Karpas-422 (cell line): ENCODE data around the gene TIE1. TPM values are rescaled to one million over a fixed set of nuclear protein-coding genes. Genes with fewer than 3 reads are reported as not detected.
"Not testable (repeated sequence)": the region's sequence is repeated elsewhere in the genome, so short reads cannot be mapped to it uniquely, and the experiment has no call there.

Experiments
- DNase-seq: peaks from one replicate; pipeline ENCODE4 v3.0.0-alpha.2; 2015
- H2AFZ ChIP-seq: fragments of 200-600 bp; sonication (generic); 2 replicates; pipeline ENCODE4 v1.6.1; 2014; ENCODE audit warnings: antibody characterized with exemption, low read length, mixed read lengths
- H3K27ac ChIP-seq: fragments of 200-600 bp; sonication (generic); 2 replicates; pipeline ENCODE4 v1.5.1; 2014; ENCODE audit warnings: mild to moderate bottlenecking, low read length, moderate library complexity
- H3K27me3 ChIP-seq: fragments of 200-600 bp; sonication (generic); 2 replicates; pipeline ENCODE4 v1.6.1; 2014; ENCODE audit warnings: low read length, mixed read lengths
- H3K36me3 ChIP-seq: fragments of 200-600 bp; sonication (generic); 2 replicates; pipeline ENCODE4 v1.6.1; 2014; ENCODE audit warnings: low read length, mixed read lengths; ENCODE audit not compliant: insufficient read depth
- H3K4me1 ChIP-seq: fragments of 200-600 bp; sonication (generic); 2 replicates; pipeline ENCODE4 v1.6.1; 2014; ENCODE audit warnings: mild to moderate bottlenecking, low read length, mixed read lengths
- H3K4me2 ChIP-seq: fragments of 200-600 bp; sonication (generic); 2 replicates; pipeline ENCODE4 v1.6.1; 2014; ENCODE audit warnings: low read length, low read depth, mild to moderate bottlenecking; ENCODE audit not compliant: poor library complexity, severe bottlenecking
- H3K4me3 ChIP-seq: fragments of 200-600 bp; sonication (generic); 2 replicates; pipeline ENCODE4 v1.5.1; 2014; ENCODE audit warnings: mild to moderate bottlenecking, antibody characterized with exemption, low read length, mixed read lengths
- H3K79me2 ChIP-seq: fragments of 200-600 bp; sonication (generic); 2 replicates; pipeline ENCODE4 v1.6.1; 2014; ENCODE audit warnings: mild to moderate bottlenecking, low read length, mixed read lengths
- H3K9ac ChIP-seq: fragments of 200-600 bp; sonication (generic); 2 replicates; pipeline ENCODE4 v1.6.0; 2014; ENCODE audit warnings: low read length
- H3K9me2 ChIP-seq: fragments of 200-600 bp; sonication (generic), shearing (Covaris generic); replicated peaks from 2 replicates; pipeline ENCODE4 v1.6.0; 2014; ENCODE audit warnings: mild to moderate bottlenecking, low read length, moderate library complexity; ENCODE audit not compliant: insufficient read depth
- H3K9me3 ChIP-seq: fragments of 300-700, 200-600 bp; sonication (generic); 2 replicates; pipeline ENCODE4 v1.6.1; 2014; ENCODE audit warnings: low read length, mixed read lengths
- H4K20me1 ChIP-seq: fragments of 200-600 bp; sonication (generic); 2 replicates; pipeline ENCODE4 v1.6.1; 2014; ENCODE audit warnings: mild to moderate bottlenecking, antibody characterized with exemption, low read length, low read depth; ENCODE audit not compliant: insufficient read depth
- total RNA-seq: library from RNA; depleted of rRNA; stranded (reverse); fragments of >200 nt; shearing (Covaris generic); gene quantifications from 2 replicates; pipeline ENCODE4 v1.2.3, GENCODE V29; 2014; ENCODE audit warnings: low replicate concordance

TIE1 gene
- total RNA-seq, 1 experiment from 2014 or later: not detected

DNA sequence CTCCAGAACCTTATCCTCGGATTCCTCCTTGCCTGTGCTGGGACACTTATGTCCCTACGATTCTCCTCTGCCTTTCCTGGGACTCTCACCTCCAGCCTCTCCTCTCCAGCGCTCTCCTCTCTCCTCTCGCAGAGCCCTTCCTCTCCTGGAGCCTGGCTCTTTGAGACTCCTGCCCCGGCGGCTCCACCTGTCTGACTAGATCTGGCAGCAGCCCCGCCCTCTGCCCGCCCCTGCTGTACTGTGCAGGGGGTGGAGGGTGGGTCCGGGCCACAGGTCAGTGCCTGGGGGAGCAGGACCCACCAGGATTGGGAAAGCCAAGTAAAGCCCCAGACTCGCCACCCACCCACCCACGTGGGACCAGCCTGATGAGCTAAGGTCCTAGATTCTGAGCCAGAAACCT is 65.4 kb downstream of the TIE1 start:
- Histone ChIP-seq H3K36me3 (peaks cover 25% of the 10 kb centered on the region), H2AFZ (no peak overlapping the region), H3K27me3 (no peaks in the 10 kb centered on the region), H3K27ac (peak overlapping the region; percentile 92), H3K9ac (peak overlapping the region; percentile 99), H3K4me1 (peaks cover 32% of the 10 kb centered on the region), H3K4me3 (peak overlapping the region; percentile 94), H3K9me3 (no peaks in the 10 kb centered on the region), H4K20me1 (no peaks in the 10 kb centered on the region; the same call in 1 of the 2 replicates), H3K9me2 (no peaks in the 10 kb centered on the region), H3K79me2 (peaks cover 35% of the 10 kb centered on the region), H3K4me2 (peak overlapping the region; percentile 95)
- peak; percentile 69 for DNase-seq

DNA sequence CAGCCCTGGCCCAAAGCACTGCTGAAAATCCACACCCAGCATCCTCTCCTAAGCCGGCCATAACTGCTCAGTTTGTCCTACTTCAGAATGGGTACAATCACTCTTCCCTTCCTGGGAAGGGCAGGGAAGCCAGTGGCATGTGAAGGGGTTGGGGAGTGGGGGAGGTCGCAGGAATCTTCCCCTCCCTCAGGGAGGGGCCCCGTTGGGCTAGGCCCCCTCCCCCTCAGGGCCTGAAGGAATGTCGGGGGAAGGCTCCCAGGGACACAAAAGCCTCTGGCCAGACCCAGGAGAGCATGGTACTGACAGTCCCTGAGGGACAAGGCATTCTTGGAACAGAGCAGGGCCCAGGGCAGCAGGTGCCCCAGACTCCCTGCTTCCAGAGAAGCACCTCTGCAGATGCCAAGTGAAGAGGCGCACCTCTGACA is 65.8 kb downstream of the TIE1 start:
- H3K9me3 ChIP-seq: no peaks in the 10 kb centered on the region
- H3K9ac ChIP-seq: peak overlapping the region; percentile 99
- no peaks in the 10 kb centered on the region for H3K9me2 ChIP-seq
- peaks cover 31% of the 10 kb centered on the region for H3K79me2 ChIP-seq
- H3K27me3 ChIP-seq: no peaks in the 10 kb centered on the region
- no peak overlapping the region for H2AFZ ChIP-seq
- no peaks in the 10 kb centered on the region; the same call in 1 of the 2 replicates for H4K20me1 ChIP-seq
- peak overlapping the region; percentile 95 for H3K4me2 ChIP-seq
- peaks cover 27% of the 10 kb centered on the region for H3K4me1 ChIP-seq
- peak overlapping the region; percentile 94 for H3K4me3 ChIP-seq
- peaks cover 21% of the 10 kb centered on the region for H3K36me3 ChIP-seq
- H3K27ac ChIP-seq: peak overlapping the region; percentile 92
- no peak for DNase-seq

DNA sequence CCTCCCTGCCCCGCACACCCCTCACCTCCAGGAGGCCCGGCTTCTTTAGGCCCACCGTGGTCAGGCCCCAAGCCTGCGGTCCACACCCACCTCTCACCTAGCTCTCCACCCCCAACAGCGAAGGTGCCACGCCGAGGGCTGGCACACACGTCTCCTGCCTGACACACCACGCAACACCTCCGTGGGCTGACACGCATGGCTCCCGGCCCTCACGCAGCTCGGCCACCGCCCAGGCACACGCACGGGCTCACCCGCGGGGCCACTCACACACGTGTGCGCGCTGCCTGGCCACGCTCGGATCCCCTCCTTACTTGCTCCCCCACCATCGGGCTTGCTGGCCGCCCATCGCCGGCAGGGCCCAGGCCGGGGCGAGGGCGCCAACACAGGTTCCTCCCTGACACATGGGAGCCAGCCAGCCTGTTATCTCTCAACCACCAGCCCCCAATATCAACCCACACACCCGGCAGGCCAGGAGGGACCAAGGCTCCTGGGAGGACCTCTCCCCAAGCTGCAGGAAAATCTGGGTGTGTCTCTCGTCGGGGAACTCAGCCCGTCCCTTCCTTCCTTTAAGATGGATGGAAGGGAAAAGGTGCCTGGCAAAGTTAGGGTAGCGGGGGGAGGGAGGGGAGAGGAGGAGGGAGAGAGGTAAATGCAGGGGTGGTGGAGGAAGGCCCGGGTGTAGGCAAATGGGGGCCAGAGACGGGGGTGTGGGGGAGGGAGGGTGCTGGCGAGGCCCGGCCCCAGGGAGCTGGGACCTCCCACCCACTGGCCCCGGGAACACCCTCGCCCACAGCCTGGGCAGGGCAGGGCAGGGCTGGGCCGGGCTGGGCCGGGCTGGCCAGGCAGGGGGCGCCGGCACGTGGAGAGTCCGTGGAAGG is 66.5 kb downstream of the TIE1 start:
- Histone ChIP-seq H3K36me3 (peaks cover 14% of the 10 kb centered on the region), H3K4me3 (peak overlapping the region; percentile 94), H3K27ac (peak overlapping the region; percentile 92), H3K9ac (peak overlapping the region; percentile 99), H3K4me2 (peak overlapping the region; percentile 95), H4K20me1 (no peaks in the 10 kb centered on the region; the same call in 1 of the 2 replicates), H3K4me1 (peaks cover 24% of the 10 kb centered on the region), H3K79me2 (peaks cover 31% of the 10 kb centered on the region), H3K9me3 (no peaks in the 10 kb centered on the region), H2AFZ (no peak overlapping the region; the same call in 1 of the 2 replicates), H3K27me3 (no peaks in the 10 kb centered on the region), H3K9me2 (no peaks in the 10 kb centered on the region)
- DNase-seq: peak; percentile 91

DNA sequence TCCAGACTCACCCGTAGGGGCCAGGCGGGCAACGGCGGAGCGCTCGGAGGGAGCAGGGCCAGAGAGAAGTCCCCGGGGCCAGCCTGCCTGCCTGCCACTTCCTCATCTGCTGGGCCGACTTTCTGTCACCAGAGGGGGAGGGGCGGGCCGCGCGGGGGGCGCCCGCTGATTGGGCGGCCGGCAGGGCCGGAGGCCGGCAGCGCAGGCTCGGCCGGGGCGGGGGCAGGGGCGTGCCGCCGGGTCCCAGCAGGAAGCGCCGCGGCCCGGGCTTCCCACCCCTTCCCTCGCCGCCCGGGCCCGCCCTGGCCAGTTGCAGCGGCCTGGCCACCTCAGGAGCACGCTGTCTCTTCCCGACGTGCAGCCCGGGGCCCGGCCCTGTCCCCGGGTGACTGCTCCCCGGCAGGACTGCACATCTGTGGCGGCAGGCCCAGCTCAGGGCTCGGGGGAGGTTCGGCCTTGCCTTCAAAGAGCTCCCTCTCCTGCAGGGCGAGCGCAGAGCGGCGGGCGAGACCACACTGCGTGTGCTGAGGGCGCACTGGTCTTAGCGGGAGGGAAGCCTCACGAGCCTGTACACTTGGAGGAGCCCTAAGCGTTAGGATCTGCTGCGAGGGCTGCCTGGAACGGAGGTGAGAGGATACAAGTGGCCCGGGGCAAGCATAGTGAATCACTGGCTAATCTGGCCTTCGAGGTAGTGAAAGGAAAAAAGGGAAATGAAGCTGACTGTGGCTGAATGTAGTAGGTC is 67.3 kb downstream of the TIE1 start, which contains the start of gene ELOVL1:
Gene ELOVL1, minus strand, starts transcription at position 108 of the 742 bp plus-strand sequence. CDS start 2,402 bp downstream, outside the sequence.
- peaks cover 31% of the 10 kb centered on the region for H3K79me2 ChIP-seq
- H3K9ac ChIP-seq: peak within 1 kb of the TSS; percentile 99
- no peaks in the 10 kb centered on the region; the same call in 1 of the 2 replicates for H4K20me1 ChIP-seq
- peak within 1 kb of the TSS; percentile 52; the same call in 1 of the 2 replicates for H2AFZ ChIP-seq
- H3K27ac ChIP-seq: peak within 1 kb of the TSS; percentile 92
- H3K9me3 ChIP-seq: no peaks in the 10 kb centered on the region
- peak within 1 kb of the TSS; percentile 95 for H3K4me2 ChIP-seq
- H3K4me1 ChIP-seq: peaks cover 24% of the 10 kb centered on the region
- H3K4me3 ChIP-seq: peak within 1 kb of the TSS; percentile 94
- no peaks in the 10 kb centered on the region for H3K27me3 ChIP-seq
- H3K9me2 ChIP-seq: no peaks in the 10 kb centered on the region
- peak; percentile 97 for DNase-seq
- H3K36me3 ChIP-seq: peaks cover 14% of the 10 kb centered on the region

DNA sequence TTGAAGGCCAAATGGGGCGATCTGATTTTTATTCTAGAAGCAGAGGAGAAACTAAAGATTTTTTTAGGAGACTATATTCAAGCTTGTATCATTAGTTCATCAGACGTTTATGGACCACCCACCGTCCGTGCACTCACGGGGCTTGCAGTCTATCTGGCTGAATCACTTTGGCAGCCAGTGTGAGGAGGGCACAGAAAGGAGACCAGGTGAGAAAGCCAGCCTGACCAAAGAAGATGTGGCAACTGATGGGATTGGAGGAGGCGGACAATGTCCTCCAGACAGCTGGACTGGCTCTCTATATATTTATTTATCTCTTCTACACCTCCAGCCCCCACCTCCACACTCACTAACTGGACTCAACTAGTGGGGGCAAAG is 67.9 kb downstream of the TIE1 start:
- H3K9me3 ChIP-seq: no peaks in the 10 kb centered on the region
- no peaks in the 10 kb centered on the region for H3K9me2 ChIP-seq
- peak overlapping the region; percentile 82 for H3K4me2 ChIP-seq
- peak overlapping the region; percentile 99 for H3K9ac ChIP-seq
- peaks cover 31% of the 10 kb centered on the region for H3K79me2 ChIP-seq
- H3K27me3 ChIP-seq: no peaks in the 10 kb centered on the region
- no peak overlapping the region for H2AFZ ChIP-seq
- peaks cover 14% of the 10 kb centered on the region for H3K36me3 ChIP-seq
- H3K27ac ChIP-seq: peak overlapping the region; percentile 92
- no peaks in the 10 kb centered on the region; the same call in 1 of the 2 replicates for H4K20me1 ChIP-seq
- peaks cover 24% of the 10 kb centered on the region for H3K4me1 ChIP-seq
- H3K4me3 ChIP-seq: peak overlapping the region; percentile 94
- DNase-seq: no peak

DNA sequence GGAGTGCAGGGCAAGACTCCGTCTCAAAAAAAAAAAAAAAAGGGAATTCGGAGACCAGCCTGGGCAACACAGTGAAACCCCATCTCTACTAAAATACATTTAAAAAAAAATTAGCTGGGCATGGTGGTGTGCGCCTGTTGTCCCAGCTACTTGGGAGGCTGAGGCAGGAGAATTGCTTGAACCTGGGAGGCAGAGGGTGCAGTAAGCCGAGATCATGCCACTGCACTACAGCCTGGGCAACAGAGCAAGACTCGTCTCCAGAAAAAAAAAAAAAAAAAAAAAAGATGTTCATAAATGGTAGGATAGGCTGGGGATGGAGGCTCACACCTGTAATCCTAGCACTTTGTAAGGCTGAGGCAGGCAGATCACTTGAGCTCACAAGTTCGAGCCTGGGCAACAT is 69.0 kb downstream of the TIE1 start:
- H3K27me3 ChIP-seq, H3K27ac ChIP-seq, H3K4me3 ChIP-seq, H3K9me2 ChIP-seq, H2AFZ ChIP-seq, DNase-seq, H3K36me3 ChIP-seq, H4K20me1 ChIP-seq, H3K9ac ChIP-seq, H3K4me2 ChIP-seq, H3K9me3 ChIP-seq: not testable (repeated sequence)
- H3K79me2 ChIP-seq: peaks cover 31% of the 10 kb centered on the region
- H3K4me1 ChIP-seq: peaks cover 24% of the 10 kb centered on the region

DNA sequence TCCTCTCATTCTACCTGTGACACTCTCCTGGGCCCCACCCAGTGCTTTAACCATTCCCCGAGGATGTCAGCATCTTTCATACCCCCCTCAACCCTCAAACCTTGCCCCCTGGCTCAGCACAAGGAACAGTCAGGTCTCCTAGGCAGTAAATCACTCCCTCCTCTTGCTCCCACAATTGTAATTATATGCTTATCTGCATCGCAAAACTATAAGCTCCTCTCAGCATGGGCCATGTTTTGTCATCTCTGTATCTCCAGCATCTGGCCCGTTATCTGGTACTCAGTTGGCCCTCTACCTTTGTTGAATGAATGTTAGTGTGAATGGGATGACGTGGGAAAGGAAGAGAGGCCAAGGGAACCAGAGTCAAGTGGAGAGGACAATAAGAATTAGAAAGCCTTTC is 69.8 kb downstream of the TIE1 start:
- Histone ChIP-seq H2AFZ (no peak overlapping the region), H3K4me2 (no peak overlapping the region), H3K4me3 (no peak overlapping the region), H3K36me3 (no peaks in the 10 kb centered on the region), H3K9me2 (no peaks in the 10 kb centered on the region), H4K20me1 (no peaks in the 10 kb centered on the region; the same call in 1 of the 2 replicates), H3K4me1 (peaks cover 21% of the 10 kb centered on the region), H3K9me3 (no peaks in the 10 kb centered on the region), H3K27ac (no peak overlapping the region), H3K9ac (no peak overlapping the region), H3K79me2 (peaks cover 29% of the 10 kb centered on the region), H3K27me3 (no peaks in the 10 kb centered on the region)
- no peak for DNase-seq

DNA sequence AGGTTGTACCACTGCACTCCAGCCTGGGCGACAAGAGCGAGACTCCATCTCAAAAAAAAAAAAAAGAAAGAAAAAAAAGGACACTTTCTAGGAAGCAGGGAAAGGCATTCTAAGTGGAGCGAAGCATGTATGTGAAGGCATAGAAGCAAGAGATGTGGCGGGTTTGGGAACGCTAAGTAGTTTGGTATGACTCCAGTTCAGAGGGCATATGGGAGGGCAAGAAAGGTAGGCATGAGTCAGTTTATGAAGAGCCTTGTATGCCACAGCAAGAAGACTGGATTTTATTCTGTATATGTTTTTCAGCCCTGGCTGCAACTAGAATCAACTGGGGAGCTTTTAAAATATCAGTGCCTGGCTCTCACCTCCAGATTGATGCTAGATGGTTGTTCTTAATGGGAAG is 71.4 kb downstream of the TIE1 start:
- H3K4me3 ChIP-seq: no peak overlapping the region
- H3K27ac ChIP-seq: no peak overlapping the region
- H3K4me1 ChIP-seq: peaks cover 9% of the 10 kb centered on the region
- H3K36me3 ChIP-seq: no peaks in the 10 kb centered on the region
- H4K20me1 ChIP-seq: no peaks in the 10 kb centered on the region
- no peaks in the 10 kb centered on the region for H3K9me3 ChIP-seq
- no peak for DNase-seq
- H3K79me2 ChIP-seq: peaks cover 14% of the 10 kb centered on the region
- H3K4me2 ChIP-seq: no peak overlapping the region
- no peaks in the 10 kb centered on the region for H3K9me2 ChIP-seq
- no peaks in the 10 kb centered on the region for H3K27me3 ChIP-seq
- H2AFZ ChIP-seq: no peak overlapping the region
- no peak overlapping the region for H3K9ac ChIP-seq
